GM19438 (cell line): ENCODE measurements around the gene SIRT3.
"Not testable (repeated sequence)": the region's sequence is repeated elsewhere in the genome, so short reads cannot be mapped to it uniquely, and the experiment has no call there.

Experiments used
- ATAC-seq: cut with Tn5 transposase; IDR thresholded peaks from one replicate; pipeline ENCODE4 v1.9.1; 2021; ENCODE audit warnings: low read depth; ENCODE audit not compliant: unreplicated experiment

The SIRT3 gene

GRCh38 chr11:205221-206001, 30.7 kb downstream of the SIRT3 start:
- no peak for ATAC-seq

GRCh38 chr11:204587-205109, 31.5 kb downstream of the SIRT3 start:
- no peak for ATAC-seq

GRCh38 chr11:203945-204586, 32.1 kb downstream of the SIRT3 start:
- ATAC-seq = no peak

- no peak for ATAC-seq
These were observed 32.8 kb downstream of the SIRT3 start for GRCh38 chr11:203056-203944.

GRCh38 chr11:202490-202889, 33.7 kb downstream of the SIRT3 start:
- no peak for ATAC-seq

GRCh38 chr11:201966-202365, 34.2 kb downstream of the SIRT3 start:
- no peak for ATAC-seq

- ATAC-seq = no peak
These were observed 35.7 kb downstream of the SIRT3 start for GRCh38 chr11:200224-201003.

- no peak for ATAC-seq
These were observed 36.4 kb downstream of the SIRT3 start for GRCh38 chr11:199782-200181.

- no peak for ATAC-seq
These were observed 37.0 kb downstream of the SIRT3 start for GRCh38 chr11:199004-199581.

GRCh38 chr11:198236-198806, 37.8 kb downstream of the SIRT3 start:
- ATAC-seq = no peak

GRCh38 chr11:197741-198235, 38.4 kb downstream of the SIRT3 start:
- ATAC-seq = no peak

- no peak for ATAC-seq
These were observed 39.1 kb downstream of the SIRT3 start for GRCh38 chr11:196786-197731.

GRCh38 chr11:193481-193880, 42.7 kb downstream of the SIRT3 start:
- not testable (repeated sequence) for ATAC-seq

- ATAC-seq = not testable (repeated sequence)
These were observed 43.4 kb downstream of the SIRT3 start, which contains the start of gene SCGB1C1 for GRCh38 chr11:192674-193128. SCGB1C1 (plus strand) TSS chr11:193078; CDS start chr11:193100, 22 bp downstream.

- not testable (repeated sequence) for ATAC-seq
These were observed 44.4 kb downstream of the SIRT3 start for GRCh38 chr11:191490-192478.

- ATAC-seq = not testable (repeated sequence)
These were observed 45.6 kb downstream of the SIRT3 start for GRCh38 chr11:190546-190945.

- ATAC-seq = peak; percentile 70
These were observed 46.3 kb downstream of the SIRT3 start for GRCh38 chr11:189843-190311.
